ENCODE results near the gene MCUB.

GRCh38 chr4:109682875-109683274, 122.8 kb downstream of the MCUB start:
- TF ChIP-seq CTCF (IDR thresholded peaks at IDR 0.05) (no peak), POLR2A (IDR thresholded peaks at IDR 0.05) (no peak)

Data from prostate gland (tissue), 2 donors.